Tibial artery (tissue), 4 donors: ENCODE measurements around the gene NPTXR.

Experiments used
- DNase-seq, 2 donors: peaks; one replicate each; pipeline ENCODE4 v3.0.0-alpha.2; 2019
- H3K27ac ChIP-seq, 2 donors: fragments of 200-600 bp; sonication (generic) in 1 of 2; 1 replicate in 1 of 2; 2 replicates in 1 of 2; pipeline ENCODE4 v1.5.1; 2018 to 2019; ENCODE audit warnings: mild to moderate bottlenecking in 1 of 2
- H3K27me3 ChIP-seq, 2 donors: fragments of 200-600 bp; sonication (generic) in 1 of 2; one replicate each; pipeline versions ENCODE4 v1.5.1 to v1.6.0; 2016 to 2019
- H3K36me3 ChIP-seq, 3 donors: fragments of 200-600 bp; sonication (generic) in 2 of 3; one replicate each; pipeline ENCODE4 v1.5.1; 2016 to 2019; ENCODE audit warnings: mild to moderate bottlenecking in 2 of 3
- H3K4me1 ChIP-seq, 4 donors: fragments of 200-600 bp; sonication (generic) in 2 of 4; 1 replicate in 3 of 4; 2 replicates in 1 of 4; pipeline ENCODE4 v1.5.1; 2016 to 2019
- H3K4me3 ChIP-seq, 2 donors: fragments of 200-600 bp; sonication (generic) in 1 of 2; 1 replicate in 1 of 2; 2 replicates in 1 of 2; pipeline ENCODE4 v1.5.1; 2018 to 2019; ENCODE audit warnings: mild to moderate bottlenecking in 2 of 2
- H3K9me3 ChIP-seq, 3 donors: fragments of 200-600 bp; sonication (generic) in 1 of 3; one replicate each; pipeline ENCODE4 v1.5.1; 2016 to 2019
- intact Hi-C: fragments of 100-400 bp; cut with DNase I; formaldehyde crosslinking; loops from one replicate; pipeline ENCODE4 v1.15.0; 2023; ENCODE audit warnings: low total_unique reads
- TF ChIP-seq, protein P1 (sequence below), 2 experiments: fragments of 200-600 bp in 1 of 2; fragments of 450-650 bp in 1 of 2; IDR thresholded peaks; one replicate each; pipeline ENCODE4 v1.5.1; 2017 to 2019; ENCODE audit warnings: antibody characterized with exemption in 2 of 2, mild to moderate bottlenecking in 1 of 2, moderate library complexity in 1 of 2

Gene NPTXR

DNA sequence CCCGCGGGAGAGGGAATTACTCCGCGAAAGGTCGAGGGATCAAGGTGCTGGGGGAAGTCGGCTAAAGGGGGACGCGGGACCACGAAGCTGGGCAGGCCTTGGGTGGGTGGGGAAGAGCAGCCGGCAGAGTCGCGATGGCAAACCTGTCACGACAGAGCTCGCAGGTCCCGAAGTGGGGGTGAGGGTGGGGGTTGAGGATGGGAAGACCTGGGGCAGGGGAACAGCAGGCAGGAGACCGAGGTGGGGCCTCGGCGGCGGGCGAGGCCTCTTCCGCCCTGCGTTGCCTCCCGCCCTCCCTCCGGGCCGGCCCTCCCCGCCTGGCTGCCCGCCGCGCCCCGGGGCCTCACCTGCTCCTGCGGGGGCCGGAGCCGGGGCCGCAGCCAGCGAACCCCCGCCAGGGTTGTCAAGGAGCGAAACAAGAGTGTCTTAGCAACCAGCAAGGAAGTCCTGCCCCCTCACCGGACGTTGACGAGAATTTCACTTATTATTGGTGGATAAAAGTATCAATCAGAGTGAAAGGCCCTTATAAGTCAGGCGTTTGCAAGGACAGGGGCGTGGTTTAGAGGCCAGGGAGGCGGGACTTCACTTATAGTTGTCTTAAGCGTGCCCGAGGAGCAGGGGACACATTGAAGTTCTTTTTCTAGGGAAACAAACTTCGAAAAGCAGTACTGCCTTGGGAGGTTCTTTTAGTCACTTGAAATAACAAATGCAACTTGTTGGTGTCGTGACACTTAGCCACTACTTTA is 49.9 kb downstream of the NPTXR start, which contains the start of gene DNAL4:
Gene DNAL4 (minus strand): TSS at position 423 of the 746 bp plus-strand sequence. CDS start 11,412 bp downstream, outside the sequence.
- Histone ChIP-seq H3K36me3 (peaks cover 0 to 15% (median 8%) of the 10 kb centered on the region in 3 donors), H3K27ac (peak within 1 kb of the TSS; percentile 90 to 92), H3K4me3 (peak within 1 kb of the TSS; percentile 85 to 94), H3K9me3 (no peaks in the 10 kb centered on the region), H3K4me1 (peaks cover 0 to 17% (median 11%) of the 10 kb centered on the region in 4 donors), H3K27me3 (peaks cover 0 to 6% of the 10 kb centered on the region in 2 donors)
- DNase-seq, result peak; percentile 98 to 99
- TF ChIP-seq, protein P1, sequence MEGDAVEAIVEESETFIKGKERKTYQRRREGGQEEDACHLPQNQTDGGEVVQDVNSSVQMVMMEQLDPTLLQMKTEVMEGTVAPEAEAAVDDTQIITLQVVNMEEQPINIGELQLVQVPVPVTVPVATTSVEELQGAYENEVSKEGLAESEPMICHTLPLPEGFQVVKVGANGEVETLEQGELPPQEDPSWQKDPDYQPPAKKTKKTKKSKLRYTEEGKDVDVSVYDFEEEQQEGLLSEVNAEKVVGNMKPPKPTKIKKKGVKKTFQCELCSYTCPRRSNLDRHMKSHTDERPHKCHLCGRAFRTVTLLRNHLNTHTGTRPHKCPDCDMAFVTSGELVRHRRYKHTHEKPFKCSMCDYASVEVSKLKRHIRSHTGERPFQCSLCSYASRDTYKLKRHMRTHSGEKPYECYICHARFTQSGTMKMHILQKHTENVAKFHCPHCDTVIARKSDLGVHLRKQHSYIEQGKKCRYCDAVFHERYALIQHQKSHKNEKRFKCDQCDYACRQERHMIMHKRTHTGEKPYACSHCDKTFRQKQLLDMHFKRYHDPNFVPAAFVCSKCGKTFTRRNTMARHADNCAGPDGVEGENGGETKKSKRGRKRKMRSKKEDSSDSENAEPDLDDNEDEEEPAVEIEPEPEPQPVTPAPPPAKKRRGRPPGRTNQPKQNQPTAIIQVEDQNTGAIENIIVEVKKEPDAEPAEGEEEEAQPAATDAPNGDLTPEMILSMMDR (IDR thresholded peaks at IDR 0.05), result no peak
- intact Hi-C loops, result loop anchor here (10.0 kb wide), 1 partner anchor 51 kb away; the partner anchor contains the start of gene NPTXR

DNA sequence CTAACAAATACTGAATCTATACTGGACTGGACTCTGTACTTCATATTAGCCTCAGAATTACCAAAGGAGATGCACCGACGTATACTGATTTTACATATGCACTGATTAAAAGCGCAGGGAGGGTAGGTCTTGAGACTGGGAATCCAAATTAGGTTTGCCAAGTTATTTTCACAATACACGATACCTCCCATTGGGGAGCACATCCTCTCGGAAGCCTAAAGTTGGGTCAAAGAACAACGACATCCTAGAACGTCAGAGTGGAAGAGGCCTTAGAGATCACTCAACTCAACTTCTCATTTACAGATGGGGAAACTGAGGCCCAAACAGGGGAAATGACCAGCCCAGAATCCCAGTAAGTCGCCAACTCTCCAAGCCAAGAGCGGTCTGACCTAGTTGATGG is 50.5 kb downstream of the NPTXR start:
- Histone ChIP-seq H3K27me3 (peaks cover 0 to under 1% of the 10 kb centered on the region in 2 donors), H3K4me1 (peaks cover 0 to 22% (median 15%) of the 10 kb centered on the region in 4 donors), H3K27ac (peak overlapping the region; percentile 90 to 92), H3K4me3 (peak overlapping the region; percentile 85 to 94), H3K9me3 (no peaks in the 10 kb centered on the region), H3K36me3 (peaks cover 0 to 15% (median 8%) of the 10 kb centered on the region in 3 donors)
- DNase-seq, result no peak
- intact Hi-C loops, result loop anchor here (10.0 kb wide), 1 partner anchor 51 kb away; the partner anchor contains the start of gene NPTXR
- TF ChIP-seq, protein P1 (IDR thresholded peaks at IDR 0.05), result no peak

DNA sequence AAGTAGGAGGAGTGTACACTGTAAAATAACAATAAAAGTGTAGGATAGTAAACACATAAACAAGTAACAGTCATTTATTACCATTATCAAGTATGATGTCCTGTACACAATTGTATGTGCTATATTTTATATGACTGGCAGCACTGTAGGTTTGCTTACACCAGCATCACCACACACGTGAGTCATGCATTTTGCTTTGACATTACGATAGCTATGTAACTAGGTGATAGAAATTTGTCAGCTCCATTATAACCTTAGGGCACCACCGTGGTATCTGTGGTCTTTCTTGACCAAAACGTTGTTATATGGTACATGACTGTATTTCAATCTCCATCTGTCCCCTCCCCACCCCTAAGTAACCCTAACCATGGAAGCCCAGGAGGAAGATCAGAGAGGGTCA is 51.0 kb downstream of the NPTXR start:
- H3K27me3 ChIP-seq, result no peaks in the 10 kb centered on the region
- peaks cover 0 to 26% (median 20%) of the 10 kb centered on the region in 4 donors for H3K4me1 ChIP-seq
- no peaks in the 10 kb centered on the region for H3K9me3 ChIP-seq
- H3K27ac ChIP-seq, result peak overlapping the region; percentile 90 to 92
- intact Hi-C loops, result loop anchor here (10.0 kb wide), 1 partner anchor 52 kb away; the partner anchor contains the start of gene NPTXR
- peaks cover 0 to 15% (median 8%) of the 10 kb centered on the region in 3 donors for H3K36me3 ChIP-seq
- peak overlapping the region; percentile 85 to 94 for H3K4me3 ChIP-seq
- TF ChIP-seq, protein P1 (IDR thresholded peaks at IDR 0.05), result no peak
- DNase-seq, result no peak

DNA sequence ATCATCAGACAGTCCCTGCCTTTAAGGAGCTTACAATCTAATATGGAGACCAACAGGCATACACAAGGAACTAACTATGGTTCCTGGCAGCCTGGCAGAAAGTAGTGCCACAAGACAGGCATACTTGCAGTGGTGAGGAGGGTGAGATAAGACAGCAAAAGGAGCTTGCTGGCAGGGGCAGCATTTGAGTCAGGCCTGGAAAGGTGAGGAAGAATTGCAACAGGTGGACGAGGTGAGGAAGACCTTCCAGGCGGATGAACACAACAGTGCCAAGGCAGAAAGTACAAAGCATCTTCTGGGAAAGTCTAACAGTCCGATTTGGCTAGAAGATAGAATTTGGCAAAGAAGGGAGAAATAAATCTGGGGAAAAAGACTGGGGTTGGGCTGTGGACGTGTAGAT is 54.2 kb downstream of the NPTXR start:
- no peak for DNase-seq
- intact Hi-C loops, result loop anchor here (10.0 kb wide), 1 partner anchor 55 kb away; the partner anchor contains the start of gene NPTXR

DNA sequence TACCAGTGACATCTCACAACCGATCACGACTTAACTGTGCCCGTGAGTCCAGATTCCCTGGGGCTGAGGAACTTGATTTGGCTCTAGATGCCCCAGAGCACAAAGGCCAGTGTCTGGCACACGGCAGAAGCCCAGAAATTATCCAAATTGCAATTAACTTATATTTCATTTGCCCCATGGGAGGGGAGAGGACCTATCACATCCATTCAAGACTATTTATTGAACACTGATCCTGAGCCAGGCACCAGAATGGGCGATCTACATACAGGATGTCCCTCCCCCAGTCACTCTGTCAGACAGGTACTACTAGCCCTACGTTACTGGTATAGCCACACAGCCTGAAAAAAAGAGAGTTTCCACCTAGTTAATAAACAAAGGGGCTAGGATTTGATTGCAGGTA is 55.0 kb downstream of the NPTXR start:
- Histone ChIP-seq H3K27ac (peak overlapping the region; percentile 76 to 79), H3K27me3 (no peaks in the 10 kb centered on the region), H3K4me1 (peaks cover 0 to 51% (median 22%) of the 10 kb centered on the region in 4 donors), H3K36me3 (peaks cover 0 to 22% (median 8%) of the 10 kb centered on the region in 3 donors), H3K9me3 (no peaks in the 10 kb centered on the region), H3K4me3 (no peak overlapping the region)
- TF ChIP-seq, protein P1 (IDR thresholded peaks at IDR 0.05), result no peak
- intact Hi-C loops, result no loop called here
- DNase-seq, result no peak

More for the DNA sequence above, 54.2 kb downstream of the NPTXR start:
- Histone ChIP-seq H3K4me1 (peaks cover 0 to 51% (median 23%) of the 10 kb centered on the region in 4 donors), H3K4me3 (no peak overlapping the region), H3K27ac (peak overlapping the region; percentile 76 to 79), H3K9me3 (no peaks in the 10 kb centered on the region), H3K27me3 (no peaks in the 10 kb centered on the region), H3K36me3 (peaks cover 0 to 22% (median 8%) of the 10 kb centered on the region in 3 donors)
- TF ChIP-seq, protein P1 (IDR thresholded peaks at IDR 0.05), result no peak
